Stimulated activated CD8-positive, alpha-beta memory T cell treated with anti-CD3 and anti-CD28 coated beads, Interleukin-12 subunit alpha, Interleukin-12 subunit beta, amount 100 ng/mL, for 1 hour (primary cell): ENCODE measurements around the gene CACNA1I.
"Not testable (repeated sequence)": the region's sequence is repeated elsewhere in the genome, so short reads cannot be mapped to it uniquely, and the experiment has no call there.

Experiments used
- DNase-seq: peaks from one replicate; pipeline ENCODE4 v3.0.0-alpha.2; 2020; ENCODE audit warnings: low read depth

CACNA1I gene

DNA sequence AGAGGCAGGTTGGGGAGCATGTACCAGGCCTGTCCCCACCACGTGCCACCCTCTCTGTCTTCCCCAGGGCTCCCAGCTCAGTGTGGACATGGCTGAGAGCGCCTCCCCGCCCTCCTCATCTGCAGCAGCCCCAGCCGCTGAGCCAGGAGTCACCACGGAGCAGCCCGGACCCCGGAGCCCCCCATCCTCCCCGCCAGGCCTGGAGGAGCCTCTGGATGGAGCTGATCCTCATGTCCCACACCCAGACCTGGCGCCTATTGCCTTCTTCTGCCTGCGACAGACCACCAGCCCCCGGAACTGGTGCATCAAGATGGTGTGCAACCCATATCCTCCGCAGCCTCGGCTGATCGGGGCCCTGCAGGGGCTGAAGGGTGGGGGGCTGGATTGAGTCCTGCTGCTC is at the start of gene CACNA1I:
CACNA1I (plus strand) TSS at position 89 of the 400 bp plus-strand sequence; CDS start at position 89, 0 bp downstream.
- no peak for DNase-seq

- DNase-seq: not testable (repeated sequence)
Observed at GRCh38 chr22:39521106-39521885, 49.3 kb upstream of the CACNA1I start.

DNA sequence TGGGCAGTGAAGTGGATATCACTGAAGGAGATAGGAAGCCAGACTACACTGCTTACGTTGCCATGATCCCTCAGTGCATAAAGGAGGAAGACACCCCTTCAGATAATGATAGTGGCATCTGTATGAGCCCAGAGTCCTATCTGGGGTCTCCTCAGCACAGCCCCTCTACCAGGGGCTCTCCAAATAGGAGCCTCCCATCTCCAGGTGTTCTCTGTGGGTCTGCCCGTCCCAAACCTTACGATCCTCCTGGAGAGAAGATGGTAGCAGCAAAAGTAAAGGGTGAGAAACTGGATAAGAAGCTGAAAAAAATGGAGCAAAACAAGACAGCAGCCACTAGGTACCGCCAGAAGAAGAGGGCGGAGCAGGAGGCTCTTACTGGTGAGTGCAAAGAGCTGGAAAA is 48.5 kb upstream of the CACNA1I start:
- not testable (repeated sequence) for DNase-seq

DNA sequence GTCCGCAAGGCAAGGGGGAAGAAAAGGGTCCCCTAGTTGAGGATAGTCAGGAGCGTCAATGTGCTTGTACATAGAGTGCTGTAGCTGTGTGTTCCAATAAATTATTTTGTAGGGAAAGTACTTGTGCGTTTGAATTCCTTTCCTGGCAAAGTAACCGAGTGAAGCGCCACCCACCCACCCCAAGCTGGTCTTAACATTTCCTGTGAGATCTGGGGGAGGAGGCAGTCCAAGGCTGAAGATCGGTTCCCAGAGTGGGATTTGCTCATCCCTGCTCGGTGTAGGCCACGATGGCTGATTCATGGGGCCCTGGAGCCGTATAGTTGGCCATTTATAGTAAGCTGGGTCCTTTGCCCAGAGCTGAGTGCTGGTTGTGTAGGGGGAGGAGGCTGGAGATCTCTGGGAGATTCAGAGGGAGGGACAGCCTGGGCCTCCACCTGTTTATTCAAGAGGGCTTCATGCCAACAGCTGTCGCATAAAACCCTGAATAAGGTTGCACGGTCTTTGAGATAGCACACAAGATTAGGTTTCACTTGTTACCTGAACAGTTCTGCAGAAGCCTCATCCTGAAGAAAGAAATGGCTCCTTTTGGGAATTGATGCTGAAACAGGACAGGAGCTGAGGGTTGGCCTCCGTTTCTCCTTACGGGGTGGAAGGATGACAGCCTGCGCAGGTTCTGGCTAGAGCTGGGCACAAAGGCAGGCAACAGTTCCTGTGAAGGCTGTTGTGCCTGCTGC is 47.8 kb upstream of the CACNA1I start:
- no peak for DNase-seq

GRCh38 chr22:39524089-39524752 is 46.3 kb upstream of the CACNA1I start:
- DNase-seq: no peak

DNA sequence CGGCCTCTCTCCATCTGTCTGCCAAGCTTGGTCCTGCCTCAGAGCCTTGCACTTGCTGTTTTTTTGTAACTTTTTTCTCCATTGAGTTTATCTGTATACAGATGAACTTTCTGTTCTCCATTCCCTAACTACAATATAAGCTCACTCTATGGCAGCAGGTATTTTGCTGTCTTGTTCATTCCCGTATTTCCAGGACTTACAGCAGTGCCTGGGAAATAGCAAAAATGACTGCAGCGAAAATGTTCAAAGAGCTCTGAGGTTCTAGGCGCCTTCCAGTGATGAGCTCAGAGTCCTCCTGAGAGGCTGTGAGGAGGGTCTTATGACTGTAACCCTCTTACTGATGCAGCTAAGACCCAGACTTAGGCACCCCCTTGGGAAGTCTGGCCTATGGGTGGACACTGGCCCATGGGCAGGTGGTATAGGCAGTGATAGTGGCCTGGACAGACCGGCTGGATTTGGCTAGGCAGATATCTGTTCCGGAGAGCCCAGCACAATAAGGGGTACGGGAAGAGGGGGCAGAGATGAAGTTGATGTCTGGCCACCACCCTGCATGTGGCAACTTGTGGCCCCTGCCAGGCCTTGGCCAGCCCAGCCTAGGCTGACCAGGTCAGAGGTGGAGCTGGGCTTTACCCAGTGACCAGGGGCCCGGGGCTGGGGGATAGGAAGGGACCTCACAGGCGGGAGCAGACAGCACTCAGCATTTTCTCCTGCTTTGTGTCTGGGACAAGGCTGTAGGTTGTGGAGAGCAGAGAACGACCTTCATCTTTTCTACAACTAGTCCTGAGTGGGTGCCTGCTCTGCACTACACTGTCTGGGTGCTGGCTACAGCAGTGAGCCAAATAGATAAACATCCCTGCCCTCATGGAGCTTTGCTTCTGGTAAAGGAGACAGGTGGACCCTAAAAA is 45.5 kb upstream of the CACNA1I start:
- no peak for DNase-seq

GRCh38 chr22:39525658-39525975 is 44.9 kb upstream of the CACNA1I start:
- DNase-seq: no peak

DNA sequence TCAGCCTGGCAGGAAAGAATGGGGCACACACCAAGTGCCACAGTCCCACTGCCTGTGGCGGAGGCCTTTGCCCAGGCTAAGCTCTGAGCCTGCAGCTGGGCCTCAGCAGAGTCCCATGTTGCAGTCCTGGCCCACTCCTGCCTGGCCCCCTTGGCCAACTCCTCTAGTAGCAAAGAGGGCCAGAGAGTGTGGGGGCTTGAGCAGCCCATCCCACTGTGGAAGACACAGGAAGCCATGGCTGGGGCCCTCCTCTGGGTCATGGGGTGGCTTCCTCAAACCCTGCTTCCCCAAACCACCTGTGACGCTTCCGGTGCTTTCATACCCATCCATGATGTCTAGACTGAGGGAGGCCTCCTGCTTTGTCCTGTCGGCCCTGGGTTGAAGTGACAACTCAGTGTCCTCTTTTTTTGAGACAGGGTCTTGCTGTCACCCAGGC is 43.8 kb upstream of the CACNA1I start:
- no peak for DNase-seq

GRCh38 chr22:39527481-39527961 is 43.0 kb upstream of the CACNA1I start:
- no peak for DNase-seq

- DNase-seq: no peak
Observed at GRCh38 chr22:39528080-39528661, 42.4 kb upstream of the CACNA1I start.

- peak; percentile 81 for DNase-seq
Observed at GRCh38 chr22:39528681-39529486, 41.7 kb upstream of the CACNA1I start.

GRCh38 chr22:39529487-39529851 is 41.1 kb upstream of the CACNA1I start:
- DNase-seq: no peak

DNA sequence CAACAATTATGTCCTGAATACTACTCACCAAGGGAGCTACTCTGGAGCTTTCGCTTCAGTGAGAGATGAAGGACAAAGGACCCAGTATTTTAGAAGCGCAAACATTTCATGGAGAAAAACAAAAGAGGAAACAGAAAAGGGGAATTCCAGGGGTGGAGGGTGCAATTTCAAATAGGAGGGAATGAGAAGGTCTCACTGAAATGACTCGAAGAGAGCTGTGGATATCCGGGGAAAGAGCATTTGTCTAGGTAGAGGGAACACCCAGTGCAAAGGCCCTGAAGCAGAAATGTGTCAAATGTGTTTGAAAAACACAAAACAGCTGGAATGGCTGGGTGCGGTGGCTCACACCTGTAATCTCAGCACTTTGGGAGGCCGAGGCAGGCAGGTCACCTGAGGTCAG is 40.4 kb upstream of the CACNA1I start:
- no peak for DNase-seq

GRCh38 chr22:39530692-39531331 is 39.7 kb upstream of the CACNA1I start:
- no peak for DNase-seq

DNA sequence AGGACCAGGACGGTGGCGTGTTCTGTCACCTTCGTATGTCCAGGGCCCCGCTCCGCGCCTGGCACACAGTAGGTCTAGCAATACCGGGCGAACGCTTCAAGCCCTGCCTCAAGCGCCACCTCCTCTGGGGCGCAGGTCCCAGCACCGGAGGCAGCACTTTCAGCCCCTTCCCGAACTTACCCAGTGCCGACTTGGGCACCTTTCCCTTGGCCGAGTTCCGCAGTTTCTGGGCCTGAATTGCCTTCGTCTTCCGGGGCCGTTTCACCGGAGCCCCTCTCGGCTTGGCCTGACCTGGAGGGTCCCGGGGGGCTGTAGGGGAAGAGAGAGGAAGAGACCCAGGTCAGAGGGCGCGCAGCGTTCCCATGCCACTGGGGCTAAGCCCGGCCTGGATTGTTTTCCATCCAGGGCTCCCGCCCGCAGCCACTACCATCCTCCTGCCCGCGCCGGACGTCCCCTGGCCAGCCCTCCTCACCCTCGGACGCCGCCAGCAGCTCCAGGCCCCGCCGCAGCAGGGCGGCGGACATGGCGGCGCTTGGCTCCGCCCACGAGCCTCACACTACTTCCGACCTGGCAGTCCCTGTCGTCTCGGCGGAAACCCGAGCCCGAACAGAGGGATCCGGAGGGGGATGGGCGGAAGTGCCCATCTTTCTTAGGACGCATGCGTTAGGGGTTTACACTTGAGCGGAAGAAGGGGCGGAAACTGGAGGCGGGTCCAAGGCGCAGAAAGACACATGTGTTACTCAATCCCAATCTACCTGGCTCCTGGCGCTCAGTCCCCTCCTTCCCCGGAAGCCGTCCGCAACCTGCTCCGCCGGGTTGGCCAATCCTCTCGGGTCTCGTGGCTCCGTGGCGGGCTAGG is 38.1 kb upstream of the CACNA1I start, which contains the start of gene RPS19BP1:
RPS19BP1 (minus strand) TSS at position 534 of the 859 bp plus-strand sequence; CDS start at position 524, 10 bp downstream.
- DNase-seq: peak; percentile 98

DNA sequence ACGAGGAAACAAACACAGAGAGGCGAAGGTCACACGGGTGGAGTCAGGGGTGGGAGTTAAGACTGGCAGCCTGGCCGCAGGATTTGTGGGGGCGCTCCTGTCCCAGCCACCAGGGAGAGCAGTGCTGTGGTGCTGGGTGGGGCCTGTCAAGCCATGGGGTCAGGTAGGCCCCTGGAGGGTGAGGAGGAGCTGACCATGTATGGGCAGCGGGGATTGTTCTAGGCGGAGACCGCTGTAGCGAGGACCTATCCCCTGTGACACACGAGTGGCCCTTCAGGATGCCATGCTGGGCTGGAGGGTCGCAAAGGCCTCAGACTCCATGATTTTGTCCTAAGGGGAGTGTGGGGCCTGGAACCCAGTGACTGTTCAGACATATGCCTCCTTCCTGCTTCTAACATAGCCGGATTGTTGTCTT is 36.5 kb upstream of the CACNA1I start:
- no peak for DNase-seq

GRCh38 chr22:39534591-39535356 is 35.8 kb upstream of the CACNA1I start:
- DNase-seq: peak; percentile 71

DNA sequence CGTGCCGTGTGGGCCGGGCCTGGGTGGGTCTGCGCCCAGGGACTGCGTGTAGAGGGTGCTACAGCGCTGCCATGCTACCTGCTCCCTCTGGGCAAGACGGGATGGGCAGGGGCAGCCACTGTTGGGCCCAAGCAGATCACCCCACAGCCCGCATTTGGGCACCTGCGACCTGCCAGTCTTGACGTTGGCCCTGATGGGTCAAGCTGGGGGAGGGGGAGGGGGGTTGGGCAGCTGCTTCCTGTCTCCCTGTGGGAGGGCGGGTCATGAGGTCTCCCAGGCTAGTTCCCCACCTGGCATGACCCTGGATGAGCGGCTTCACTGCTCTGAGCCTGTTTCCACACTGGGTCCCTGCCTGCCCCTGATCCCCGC is 35.2 kb upstream of the CACNA1I start:
- no peak for DNase-seq
